ENCODE measurements around the gene AIF1L. TPM values are rescaled to one million over a fixed set of nuclear protein-coding genes. Genes with fewer than 3 reads are reported as not detected.

The AIF1L gene
- total RNA-seq, 4 donors from 2014 or later: 15.2 to 28.7 (median 21.0) TPM

GRCh38 chr9:131049829-131050715, 46.3 kb upstream of the AIF1L start:
- whole genome bisulfite sequencing: 86% methylated on average over 14 of the region's 21 CpGs
- Histone ChIP-seq H3K27me3 (no peaks in the 10 kb centered on the region), H3K4me3 (no peak overlapping the region), H3K4me1 (peaks cover 5% of the 10 kb centered on the region), H3K27ac (no peak overlapping the region), H3K36me3 (no peaks in the 10 kb centered on the region), H3K9me3 (no peaks in the 10 kb centered on the region)
- no peak for DNase-seq (ENCODE audit: low spot score in 2 of 2)
- TF ChIP-seq EP300 (IDR thresholded peaks at IDR 0.05) (no peak), POLR2A (IDR thresholded peaks at IDR 0.05) (no peak), CTCF (IDR thresholded peaks at IDR 0.05) (no peak), POLR2AphosphoS5 (IDR thresholded peaks at IDR 0.05) (no peak)

- 91% methylated on average over 17 of the region's 17 CpGs for WGBS
- TF ChIP-seq POLR2A (IDR thresholded peaks at IDR 0.05) (no peak), EP300 (IDR thresholded peaks at IDR 0.05) (no peak), CTCF (IDR thresholded peaks at IDR 0.05) (no peak), POLR2AphosphoS5 (IDR thresholded peaks at IDR 0.05) (no peak)
- no peak overlapping the region for H3K4me3 ChIP-seq
- peaks cover 5% of the 10 kb centered on the region for H3K4me1 ChIP-seq
- no peaks in the 10 kb centered on the region for H3K36me3 ChIP-seq
- H3K27ac ChIP-seq: no peak overlapping the region
- H3K27me3 ChIP-seq: no peaks in the 10 kb centered on the region
- no peak for DNase-seq (ENCODE audit: low spot score in 2 of 2)
- no peaks in the 10 kb centered on the region for H3K9me3 ChIP-seq
These were observed 45.5 kb upstream of the AIF1L start for GRCh38 chr9:131050831-131051230.

GRCh38 chr9:131051592-131052517, 44.5 kb upstream of the AIF1L start:
- DNase-seq (ENCODE audit: low spot score in 2 of 2): no peak
- no peaks in the 10 kb centered on the region for H3K36me3 ChIP-seq
- H3K4me1 ChIP-seq: peaks cover under 1% of the 10 kb centered on the region
- H3K27ac ChIP-seq: no peak overlapping the region
- TF ChIP-seq EP300 (IDR thresholded peaks at IDR 0.05) (no peak), POLR2AphosphoS5 (IDR thresholded peaks at IDR 0.05) (no peak), CTCF (IDR thresholded peaks at IDR 0.05) (no peak)
- 62% methylated on average over 25 of the region's 25 CpGs for WGBS
- no peak overlapping the region for H3K4me3 ChIP-seq
- no peaks in the 10 kb centered on the region for H3K9me3 ChIP-seq
- H3K27me3 ChIP-seq: no peaks in the 10 kb centered on the region

- Histone ChIP-seq H3K36me3 (no peaks in the 10 kb centered on the region), H3K4me3 (no peak overlapping the region), H3K9me3 (no peaks in the 10 kb centered on the region), H3K27ac (no peak overlapping the region), H3K4me1 (no peaks in the 10 kb centered on the region), H3K27me3 (no peaks in the 10 kb centered on the region)
- TF ChIP-seq POLR2AphosphoS5 (IDR thresholded peaks at IDR 0.05) (no peak), EP300 (IDR thresholded peaks at IDR 0.05) (no peak), CTCF (IDR thresholded peaks at IDR 0.05) (no peak), POLR2A (IDR thresholded peaks at IDR 0.05) (no peak)
- WGBS: 76% methylated on average over 3 of the region's 3 CpGs
- no peak for DNase-seq (ENCODE audit: low spot score in 2 of 2)
These were observed 42.4 kb upstream of the AIF1L start for GRCh38 chr9:131053896-131054295.
